Measurements from ENCODE around the gene SLC30A2. TPM values are rescaled to one million over a fixed set of nuclear protein-coding genes. Genes with fewer than 3 reads are reported as not detected.

The SLC30A2 gene
- total RNA-seq, 1 donor from 2014 or later = not detected

DNA sequence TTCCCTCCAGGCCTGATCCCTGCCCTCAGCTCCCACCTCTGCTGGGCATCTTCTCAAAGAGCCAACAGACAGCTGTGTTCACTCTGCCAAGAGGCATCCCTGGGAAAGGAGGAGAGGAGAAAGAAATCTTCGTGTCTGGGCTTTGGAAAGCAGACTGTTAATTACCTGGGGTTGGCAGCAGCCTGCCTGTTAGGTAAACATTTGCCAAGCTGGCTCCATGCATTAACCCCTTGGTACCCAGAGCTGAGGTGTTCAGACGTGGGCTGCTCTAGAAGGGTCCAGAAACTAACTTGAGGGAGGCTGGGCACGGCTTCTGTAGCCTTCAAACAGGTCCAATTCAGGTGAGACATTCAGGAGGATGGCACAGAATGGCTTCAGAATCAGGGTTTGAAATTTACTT lies 33.1 kb downstream of the SLC30A2 start:
- H3K4me2 ChIP-seq (ENCODE audit: low read length) = no peak overlapping the region
- DNase-seq (ENCODE audit: low read depth) = no peak
- FAIRE-seq = no peak
- no peaks in the 10 kb centered on the region for H3K79me2 ChIP-seq (ENCODE audit: insufficient read depth, low read length)
- TF ChIP-seq EZH2 (IDR thresholded peaks at IDR 0.05; ENCODE audit: insufficient read depth, low read length) = no peak
- TF ChIP-seq, protein P1, sequence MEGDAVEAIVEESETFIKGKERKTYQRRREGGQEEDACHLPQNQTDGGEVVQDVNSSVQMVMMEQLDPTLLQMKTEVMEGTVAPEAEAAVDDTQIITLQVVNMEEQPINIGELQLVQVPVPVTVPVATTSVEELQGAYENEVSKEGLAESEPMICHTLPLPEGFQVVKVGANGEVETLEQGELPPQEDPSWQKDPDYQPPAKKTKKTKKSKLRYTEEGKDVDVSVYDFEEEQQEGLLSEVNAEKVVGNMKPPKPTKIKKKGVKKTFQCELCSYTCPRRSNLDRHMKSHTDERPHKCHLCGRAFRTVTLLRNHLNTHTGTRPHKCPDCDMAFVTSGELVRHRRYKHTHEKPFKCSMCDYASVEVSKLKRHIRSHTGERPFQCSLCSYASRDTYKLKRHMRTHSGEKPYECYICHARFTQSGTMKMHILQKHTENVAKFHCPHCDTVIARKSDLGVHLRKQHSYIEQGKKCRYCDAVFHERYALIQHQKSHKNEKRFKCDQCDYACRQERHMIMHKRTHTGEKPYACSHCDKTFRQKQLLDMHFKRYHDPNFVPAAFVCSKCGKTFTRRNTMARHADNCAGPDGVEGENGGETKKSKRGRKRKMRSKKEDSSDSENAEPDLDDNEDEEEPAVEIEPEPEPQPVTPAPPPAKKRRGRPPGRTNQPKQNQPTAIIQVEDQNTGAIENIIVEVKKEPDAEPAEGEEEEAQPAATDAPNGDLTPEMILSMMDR (IDR thresholded peaks at IDR 0.05; ENCODE audit: insufficient read depth, low read depth, low read length) = no peak
- H4K20me1 ChIP-seq (ENCODE audit: insufficient read depth, low read length) = no peaks in the 10 kb centered on the region
- no peak overlapping the region for H3K27ac ChIP-seq (ENCODE audit: low read depth, low read length)
- Mint-ChIP-seq H3K4me3 (ENCODE audit: unreplicated experiment) (no peak overlapping the region), H3K4me1 (ENCODE audit: low read depth, unreplicated experiment) (peaks cover 26% of the 10 kb centered on the region), H3K27ac (ENCODE audit: unreplicated experiment) (no peak overlapping the region), H3K27me3 (ENCODE audit: low read depth, unreplicated experiment) (no peaks in the 10 kb centered on the region), H3K9me3 (ENCODE audit: unreplicated experiment) (no peaks in the 10 kb centered on the region), H3K36me3 (ENCODE audit: low read depth, unreplicated experiment) (no peaks in the 10 kb centered on the region)
- no peak overlapping the region for H3K9ac ChIP-seq (ENCODE audit: low read length)
- no peak overlapping the region for H3K4me3 ChIP-seq (ENCODE audit: insufficient read depth, low read depth, low read length)
- no peaks in the 10 kb centered on the region for H3K27me3 ChIP-seq (ENCODE audit: insufficient read depth, low read length)
- H3K9me3 ChIP-seq (ENCODE audit: insufficient read depth, low read depth, low read length) = no peaks in the 10 kb centered on the region
- peaks cover 17% of the 10 kb centered on the region for H3K4me1 ChIP-seq (ENCODE audit: insufficient read depth, low read length)
- no peaks in the 10 kb centered on the region for H3K36me3 ChIP-seq (ENCODE audit: insufficient read depth, low read length)
- no peak overlapping the region for H2AFZ ChIP-seq (ENCODE audit: low read depth, low read length)

DNA sequence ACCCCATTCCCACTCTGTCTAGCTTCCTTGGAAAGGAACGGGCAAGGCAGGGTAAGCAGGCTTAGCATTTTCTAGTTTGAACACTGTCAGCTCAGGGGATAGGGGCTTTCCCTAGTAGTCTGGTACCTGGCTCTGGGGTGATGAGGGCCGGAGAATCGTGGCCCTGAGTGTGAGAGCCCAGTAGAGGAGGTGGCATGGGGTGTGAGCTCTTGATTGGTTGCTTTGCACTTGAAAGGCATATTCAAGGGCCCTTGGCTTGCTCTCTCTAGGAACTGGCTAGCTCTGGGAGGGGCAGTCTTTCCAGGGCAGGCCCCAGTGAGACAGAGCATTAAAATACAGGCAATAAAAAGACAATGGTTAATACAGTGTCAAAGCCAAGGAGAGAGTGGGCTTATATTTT lies 35.1 kb downstream of the SLC30A2 start:
- H3K9me3 ChIP-seq (ENCODE audit: insufficient read depth, low read depth, low read length) = no peaks in the 10 kb centered on the region
- H3K27ac ChIP-seq (ENCODE audit: low read depth, low read length) = no peak overlapping the region
- H3K9ac ChIP-seq (ENCODE audit: low read length) = no peak overlapping the region
- H4K20me1 ChIP-seq (ENCODE audit: insufficient read depth, low read length) = no peaks in the 10 kb centered on the region
- H3K36me3 ChIP-seq (ENCODE audit: insufficient read depth, low read length) = no peaks in the 10 kb centered on the region
- no peak for TF ChIP-seq EZH2 (IDR thresholded peaks at IDR 0.05; ENCODE audit: insufficient read depth, low read length)
- TF ChIP-seq, protein P1 (IDR thresholded peaks at IDR 0.05; ENCODE audit: insufficient read depth, low read depth, low read length) = no peak
- FAIRE-seq (no peak), DNase-seq (ENCODE audit: low read depth) (no peak)
- Mint-ChIP-seq H3K4me1 (ENCODE audit: low read depth, unreplicated experiment) (peaks cover 11% of the 10 kb centered on the region), H3K27me3 (ENCODE audit: low read depth, unreplicated experiment) (peaks cover under 1% of the 10 kb centered on the region), H3K36me3 (ENCODE audit: low read depth, unreplicated experiment) (no peaks in the 10 kb centered on the region), H3K4me3 (ENCODE audit: unreplicated experiment) (no peak overlapping the region), H3K9me3 (ENCODE audit: unreplicated experiment) (no peaks in the 10 kb centered on the region), H3K27ac (ENCODE audit: unreplicated experiment) (peak overlapping the region; percentile 47)
- no peaks in the 10 kb centered on the region for H3K4me1 ChIP-seq (ENCODE audit: insufficient read depth, low read length)
- H3K4me3 ChIP-seq (ENCODE audit: insufficient read depth, low read depth, low read length) = no peak overlapping the region
- no peak overlapping the region for H3K4me2 ChIP-seq (ENCODE audit: low read length)
- H2AFZ ChIP-seq (ENCODE audit: low read depth, low read length) = no peak overlapping the region
- no peaks in the 10 kb centered on the region for H3K79me2 ChIP-seq (ENCODE audit: insufficient read depth, low read length)
- H3K27me3 ChIP-seq (ENCODE audit: insufficient read depth, low read length) = no peaks in the 10 kb centered on the region

DNA sequence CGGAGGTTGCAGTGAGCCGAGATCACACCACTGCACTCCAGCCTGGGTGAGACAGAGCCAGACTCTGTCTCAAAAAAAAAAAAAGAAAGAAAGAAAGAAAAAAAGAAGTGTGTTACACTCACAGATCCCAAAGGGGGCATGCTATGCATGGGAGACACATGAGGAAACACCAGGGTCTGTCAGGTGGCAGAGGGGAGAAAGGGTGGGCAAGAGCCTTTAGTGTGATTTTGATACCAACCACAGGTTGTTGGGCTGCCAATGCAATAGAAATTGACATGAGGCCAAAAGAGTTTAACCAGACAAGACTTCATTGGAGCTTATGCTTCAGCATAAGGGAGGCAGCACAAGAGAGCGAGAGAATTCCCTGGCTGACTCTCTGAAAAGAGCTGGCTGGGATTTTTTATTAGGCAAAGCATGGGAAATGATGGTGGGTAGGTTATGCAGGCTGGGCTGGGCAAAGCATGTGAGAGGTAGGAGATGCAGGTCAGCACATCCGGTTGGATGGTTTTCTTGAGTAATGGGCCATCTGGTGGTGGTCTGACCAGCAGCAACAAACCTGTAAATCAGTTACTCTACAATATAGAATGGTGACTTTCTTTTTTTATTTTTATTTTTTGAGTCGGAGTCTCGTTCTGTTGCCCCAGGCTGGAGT lies 36.0 kb downstream of the SLC30A2 start:
- Histone ChIP-seq H3K9me3 (ENCODE audit: insufficient read depth, low read depth, low read length) (no peaks in the 10 kb centered on the region), H2AFZ (ENCODE audit: low read depth, low read length) (no peak overlapping the region), H3K36me3 (ENCODE audit: insufficient read depth, low read length) (no peaks in the 10 kb centered on the region), H3K9ac (ENCODE audit: low read length) (no peak overlapping the region), H4K20me1 (ENCODE audit: insufficient read depth, low read length) (no peaks in the 10 kb centered on the region), H3K4me1 (ENCODE audit: insufficient read depth, low read length) (no peaks in the 10 kb centered on the region), H3K4me3 (ENCODE audit: insufficient read depth, low read depth, low read length) (no peak overlapping the region), H3K27ac (ENCODE audit: low read depth, low read length) (no peak overlapping the region), H3K4me2 (ENCODE audit: low read length) (no peak overlapping the region), H3K79me2 (ENCODE audit: insufficient read depth, low read length) (no peaks in the 10 kb centered on the region), H3K27me3 (ENCODE audit: insufficient read depth, low read length) (no peaks in the 10 kb centered on the region)
- H3K9me3 Mint-ChIP-seq (ENCODE audit: unreplicated experiment) = no peaks in the 10 kb centered on the region
- peak overlapping the region; percentile 73 for H3K27ac Mint-ChIP-seq (ENCODE audit: unreplicated experiment)
- H3K4me1 Mint-ChIP-seq (ENCODE audit: low read depth, unreplicated experiment) = peaks cover 11% of the 10 kb centered on the region
- DNase-seq (ENCODE audit: low read depth) = no peak
- no peaks in the 10 kb centered on the region for H3K36me3 Mint-ChIP-seq (ENCODE audit: low read depth, unreplicated experiment)
- no peak overlapping the region for H3K4me3 Mint-ChIP-seq (ENCODE audit: unreplicated experiment)
- peaks cover 4% of the 10 kb centered on the region for H3K27me3 Mint-ChIP-seq (ENCODE audit: low read depth, unreplicated experiment)
- TF ChIP-seq, protein P1 (IDR thresholded peaks at IDR 0.05; ENCODE audit: insufficient read depth, low read depth, low read length) = no peak
- no peak for TF ChIP-seq EZH2 (IDR thresholded peaks at IDR 0.05; ENCODE audit: insufficient read depth, low read length)
- no peak for FAIRE-seq

Measured in astrocyte (in vitro differentiated cells and primary cell).